Aorta (tissue), 5 donors: ENCODE measurements around the gene VASP. TPM values are rescaled to one million over a fixed set of nuclear protein-coding genes. Genes with fewer than 3 reads are reported as not detected.
"Not testable (repeated sequence)": the region's sequence is repeated elsewhere in the genome, so short reads cannot be mapped to it uniquely, and the experiment has no call there.

ENCODE experiments used
- ATAC-seq: fragments of 200-7000 bp; cut with Tn5 transposase; one replicate; pipeline ENCODE4 v1.9.1; 2022; ENCODE audit warnings: moderate library complexity; ENCODE audit not compliant: low FRiP score
- DNase-seq, 2 donors: peaks; one replicate each; pipeline ENCODE4 v3.0.0-alpha.2; 2020
- H3K27ac ChIP-seq, 2 donors: one replicate each; pipeline ENCODE4 v1.5.1; 2013; ENCODE audit warnings: low read length in 2 of 2, mild to moderate bottlenecking in 2 of 2, moderate library complexity in 2 of 2, control low read depth in 1 of 2, inconsistent platforms in 1 of 2, low read depth in 1 of 2
- H3K27me3 ChIP-seq, 2 donors: one replicate each; pipeline ENCODE4 v1.6.1; 2013; ENCODE audit warnings: control low read depth in 1 of 2, low read length in 1 of 2, mild to moderate bottlenecking in 1 of 2, moderate library complexity in 1 of 2; ENCODE audit not compliant: insufficient read depth in 2 of 2, control insufficient read depth in 1 of 2
- H3K36me3 ChIP-seq, 2 donors: one replicate each; pipeline ENCODE4 v1.6.1; 2013; ENCODE audit warnings: control low read depth in 1 of 2, low read length in 1 of 2, mild to moderate bottlenecking in 1 of 2; ENCODE audit not compliant: insufficient read depth in 2 of 2, control insufficient read depth in 1 of 2
- H3K4me1 ChIP-seq, 2 donors: one replicate each; pipeline ENCODE4 v1.6.1; 2013; ENCODE audit warnings: low read length in 2 of 2, control low read depth in 1 of 2, mild to moderate bottlenecking in 1 of 2, moderate library complexity in 1 of 2; ENCODE audit not compliant: insufficient read depth in 2 of 2, control insufficient read depth in 1 of 2
- H3K4me3 ChIP-seq, 2 donors: one replicate each; pipeline ENCODE4 v1.5.1; 2013; ENCODE audit warnings: low read length in 2 of 2, control low read depth in 1 of 2, mild to moderate bottlenecking in 1 of 2
- H3K9me3 ChIP-seq: one replicate; pipeline ENCODE4 v1.6.1; 2013; ENCODE audit warnings: mild to moderate bottlenecking, low read length; ENCODE audit not compliant: control insufficient read depth
- WGBS, 2 donors: extraction: QIAGEN DNeasy Blood & Tissue Kit; methylation state at CpG; one replicate each; pipeline ENCODE4 v1.1.7; 2013; 5-methylcytosine and 5-hydroxymethylcytosine counted together
- intact Hi-C, 2 donors: fragments of 100-400 bp; cut with DNase I; formaldehyde crosslinking; loops; one replicate each; pipeline versions ENCODE4 v1.14.2 to v1.15.0; 2022
- polyA plus RNA-seq, 2 donors: library from polyadenylated mRNA; stranded (reverse); fragments of 200-250 nt; gene quantifications; one replicate each; pipeline ENCODE4 v1.2.3, GENCODE V29; 2013
- total RNA-seq, 2 donors: library from RNA; stranded (reverse); fragmentation: NEBNext Ultra II Directional; extraction: Animal tissue kit (Norgen Biotek cat#: 25700); gene quantifications; one replicate each; pipeline ENCODE4 v1.2.1, GENCODE V29; 2021
- donor health status: healthy with polysubstance abuse.
- donor health status: Bipolar disorder and iron deficiency.
- donor health status: DM: no; HTN: no; CAD: no.
- donor health status: DM: no; HTN: no; CAD: no.
- donor health status: DM: yes; HTN: yes; CAD: no.

Gene VASP
- total and polyA plus RNA-seq, 4 donors: 56.0 to 192 (median 91.2) TPM

DNA sequence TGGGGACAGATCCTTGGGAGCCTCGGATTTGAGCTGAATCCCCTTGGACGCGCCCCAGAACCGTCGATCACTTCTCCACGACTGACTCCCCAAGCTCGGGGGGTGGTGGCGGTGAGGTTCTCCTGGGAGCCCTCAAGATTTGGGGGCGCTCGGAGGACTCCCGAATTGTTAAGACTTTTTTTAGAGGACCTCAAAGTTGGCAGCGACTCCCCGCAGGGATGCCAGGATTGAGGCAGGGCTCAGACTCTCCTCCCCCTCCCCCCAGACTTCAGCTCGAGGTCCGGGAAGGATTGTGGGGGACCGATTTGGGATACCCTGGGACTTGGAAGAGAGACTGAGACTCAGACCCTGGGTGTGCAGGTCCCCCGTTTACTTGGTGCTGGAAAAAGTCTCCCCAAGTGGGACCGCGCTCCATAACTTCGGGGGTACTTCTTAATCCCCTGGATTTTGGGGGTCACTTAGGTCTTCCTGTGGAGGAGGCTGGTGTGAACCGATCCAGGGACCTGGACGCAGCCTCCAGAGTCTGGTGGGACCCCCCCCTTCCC lies 665 bp downstream of the VASP start:
- 0% methylated on average over 22 of the region's 22 CpGs for WGBS, 2 donors
- H3K4me3 ChIP-seq: peak overlapping the region; percentile 86 to 99
- H3K4me1 ChIP-seq: no peaks in the 10 kb centered on the region
- intact Hi-C loops: loop anchor here in 1 of 2 donors (5.0 kb wide), 1 partner anchor 134 kb away; no protein-coding TSS in a partner anchor
- H3K9me3 ChIP-seq: no peaks in the 10 kb centered on the region
- no peaks in the 10 kb centered on the region for H3K36me3 ChIP-seq
- peak overlapping the region; percentile 5 to 10 for H3K27ac ChIP-seq
- H3K27me3 ChIP-seq: no peaks in the 10 kb centered on the region
- ATAC-seq: no peak
- DNase-seq: no peak

DNA sequence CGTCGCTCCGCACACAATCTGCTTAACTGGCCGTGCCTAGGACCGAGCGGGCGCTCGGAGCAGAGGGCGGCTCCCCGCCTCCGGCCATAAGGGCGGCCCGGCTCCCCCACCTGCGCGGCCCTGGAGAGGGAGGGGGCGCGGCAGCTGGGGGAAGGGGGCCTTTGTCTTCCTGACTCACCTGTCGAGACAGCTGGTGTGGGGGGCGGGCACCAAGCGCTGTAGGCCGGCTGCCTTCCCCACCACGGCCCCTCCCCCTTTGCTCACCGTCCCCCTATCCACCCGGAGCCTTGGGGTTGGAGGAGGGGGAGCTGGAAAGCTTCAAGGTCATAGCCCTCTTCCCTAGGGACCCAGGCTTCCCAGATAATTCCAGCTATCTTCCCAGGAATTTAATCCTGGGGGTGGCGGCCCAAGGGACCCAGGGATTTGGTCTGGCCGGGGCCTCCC lies 1.2 kb downstream of the VASP start:
- no peaks in the 10 kb centered on the region for H3K4me1 ChIP-seq
- intact Hi-C loops: loop anchor here in 1 of 2 donors (5.0 kb wide), 1 partner anchor 134 kb away; no protein-coding TSS in a partner anchor
- peak in 1 of 2 donors; percentile 84 for DNase-seq

DNA sequence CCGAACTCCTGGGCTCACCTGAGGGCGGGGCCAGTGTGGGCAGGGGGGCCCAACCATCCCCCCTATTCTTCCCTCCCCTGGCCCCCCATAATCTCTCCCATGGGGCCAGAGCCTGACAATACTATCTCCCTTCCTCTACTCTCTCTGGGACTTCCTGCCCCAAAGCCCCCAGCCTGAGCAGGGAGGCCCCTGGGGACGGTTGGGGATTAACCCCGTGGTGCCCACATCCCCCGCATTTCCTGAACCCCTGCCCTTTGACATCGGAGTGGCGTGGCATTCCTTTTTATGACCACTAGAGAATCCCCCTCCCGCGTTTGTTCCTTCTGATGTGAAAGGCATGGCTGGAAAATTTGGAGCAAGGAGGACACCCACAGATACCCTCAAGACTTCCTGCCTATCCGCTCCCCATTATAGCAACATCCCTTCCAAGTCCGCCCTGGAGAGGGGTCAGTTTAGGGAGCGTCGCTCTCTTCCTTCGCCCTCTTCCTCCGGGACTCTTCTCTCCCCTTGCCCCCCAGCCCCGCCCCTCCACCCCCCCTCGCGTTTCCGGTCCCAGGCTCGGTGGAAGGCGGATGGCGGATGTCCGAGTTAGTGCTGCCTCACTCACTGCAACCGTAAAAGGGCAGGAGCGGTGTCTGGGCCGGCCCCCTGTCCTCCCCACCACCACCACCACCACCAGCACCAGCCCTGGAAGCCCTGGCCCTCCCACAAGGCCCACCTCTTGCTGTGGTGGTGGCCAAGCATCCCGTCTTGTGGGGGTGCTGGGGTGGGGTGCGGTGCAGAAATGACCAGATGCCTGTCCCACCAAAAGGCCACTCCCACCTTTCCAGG lies 1.8 kb downstream of the VASP start:
- Histone ChIP-seq H3K27me3 (no peaks in the 10 kb centered on the region), H3K9me3 (no peaks in the 10 kb centered on the region), H3K27ac (peak overlapping the region; percentile 81 to 94), H3K4me1 (no peaks in the 10 kb centered on the region), H3K36me3 (no peaks in the 10 kb centered on the region), H3K4me3 (peak overlapping the region; percentile 86 to 99)
- intact Hi-C loops: loop anchor here in 1 of 2 donors (5.0 kb wide), 1 partner anchor 133 kb away; no protein-coding TSS in a partner anchor
- 1% methylated on average over 27 to 28 of the region's 28 CpGs for WGBS, 2 donors
- peak; percentile 79 for ATAC-seq
- peak; percentile 92 to 94 for DNase-seq

More for the DNA sequence above, 1.2 kb downstream of the VASP start:
- Histone ChIP-seq H3K27me3 (no peaks in the 10 kb centered on the region), H3K9me3 (no peaks in the 10 kb centered on the region), H3K4me3 (peak overlapping the region; percentile 86 to 99), H3K27ac (peak overlapping the region; percentile 81 to 88), H3K36me3 (no peaks in the 10 kb centered on the region)
- ATAC-seq: peak; percentile 19
- 0% methylated on average over 25 to 26 of the region's 26 CpGs for WGBS, 2 donors

- DNase-seq: no peak
- peak overlapping the region; percentile 18 to 22 for H3K4me3 ChIP-seq
- H3K36me3 ChIP-seq: no peaks in the 10 kb centered on the region
- 0 to 3% methylated on average over 3 of the region's 3 CpGs for WGBS, 2 donors
- H3K4me1 ChIP-seq: no peaks in the 10 kb centered on the region
- no peaks in the 10 kb centered on the region for H3K27me3 ChIP-seq
- peak overlapping the region; percentile 81 to 94 for H3K27ac ChIP-seq
- no peaks in the 10 kb centered on the region for H3K9me3 ChIP-seq
- intact Hi-C loops: loop anchor here in 1 of 2 donors (5.0 kb wide), 1 partner anchor 133 kb away; no protein-coding TSS in a partner anchor
- no peak for ATAC-seq
Measured at GRCh38 chr19:45509692-45510015, 2.4 kb downstream of the VASP start.

GRCh38 chr19:45510352-45510751 lies 3.1 kb downstream of the VASP start:
- H3K9me3 ChIP-seq, H3K27me3 ChIP-seq, H3K27ac ChIP-seq, H3K4me1 ChIP-seq, DNase-seq, ATAC-seq, intact Hi-C loops, H3K36me3 ChIP-seq, H3K4me3 ChIP-seq: not testable (repeated sequence)
- 76 to 81% methylated on average over 11 of the region's 11 CpGs for WGBS, 2 donors

DNA sequence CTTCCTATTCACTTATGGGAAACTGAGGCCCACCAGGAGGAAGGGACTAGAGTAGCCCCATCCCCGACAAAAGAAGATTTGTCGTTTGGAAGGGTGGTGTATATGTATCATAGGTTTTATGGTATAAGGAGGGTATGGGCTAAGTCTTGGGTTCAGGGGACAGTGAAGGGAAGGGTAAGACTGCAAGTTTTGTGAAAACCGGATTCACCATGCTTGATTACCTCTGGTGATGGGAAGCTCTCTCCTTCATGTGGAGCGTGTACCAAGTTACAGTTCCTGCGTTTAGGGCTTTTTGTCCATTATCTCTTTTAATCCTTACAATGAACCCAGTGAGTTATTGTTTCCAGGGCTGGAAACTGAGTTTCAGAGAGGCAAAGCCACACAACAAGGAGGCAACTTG lies 3.8 kb downstream of the VASP start:
- ATAC-seq: no peak
- DNase-seq: no peak
- Histone ChIP-seq H3K36me3 (no peaks in the 10 kb centered on the region), H3K27me3 (no peaks in the 10 kb centered on the region), H3K4me3 (no peak overlapping the region), H3K9me3 (no peaks in the 10 kb centered on the region), H3K4me1 (no peaks in the 10 kb centered on the region), H3K27ac (no peak overlapping the region)
- intact Hi-C loops: no loop called here
- WGBS, 2 donors: 88 to 90% methylated on average over 5 of the region's 5 CpGs

DNA sequence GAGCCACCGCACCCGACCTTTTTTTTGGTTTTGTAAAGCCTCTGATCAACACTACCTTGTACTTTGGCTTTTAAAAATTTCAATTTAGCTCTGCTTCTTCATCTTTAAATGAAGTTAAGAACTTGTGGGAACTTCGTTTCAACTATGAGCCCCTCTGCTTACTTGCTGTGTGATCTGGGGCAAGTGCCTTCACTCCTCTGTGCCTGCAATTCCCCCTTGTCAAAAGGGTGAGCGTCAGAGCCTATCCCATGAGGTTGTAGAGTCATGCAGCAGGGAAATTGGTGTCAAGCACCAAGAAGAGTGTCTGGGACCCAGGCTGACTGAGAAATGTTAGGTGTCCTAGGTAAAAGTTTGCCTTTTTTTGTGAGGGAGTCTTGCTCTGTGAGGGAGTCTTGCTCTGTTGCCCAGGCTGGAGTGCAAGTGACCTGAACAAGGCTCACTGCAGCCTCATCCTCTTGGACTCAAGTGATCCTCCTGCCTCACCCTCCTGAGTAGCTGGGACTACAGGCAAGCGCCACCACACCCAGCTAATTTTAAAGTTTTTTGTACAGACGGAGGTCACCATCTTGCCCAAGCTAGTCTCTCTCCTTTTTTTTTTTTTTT lies 5.7 kb downstream of the VASP start:
- intact Hi-C loops: no loop called here
- Histone ChIP-seq H3K27me3 (no peaks in the 10 kb centered on the region), H3K9me3 (no peaks in the 10 kb centered on the region), H3K4me3 (no peak overlapping the region), H3K4me1 (no peaks in the 10 kb centered on the region), H3K36me3 (peaks cover 0 to 3% of the 10 kb centered on the region in 2 donors), H3K27ac (no peak overlapping the region)
- no peak for ATAC-seq
- 84 to 89% methylated on average over 6 of the region's 6 CpGs for WGBS, 2 donors
- no peak for DNase-seq

- Histone ChIP-seq H3K27me3 (no peaks in the 10 kb centered on the region), H3K4me3 (no peak overlapping the region), H3K4me1 (no peaks in the 10 kb centered on the region), H3K9me3 (no peaks in the 10 kb centered on the region), H3K36me3 (peaks cover 0 to 6% of the 10 kb centered on the region in 2 donors), H3K27ac (no peak overlapping the region)
- WGBS, 2 donors: 61 to 66% methylated on average over 13 of the region's 13 CpGs
- ATAC-seq: peak; percentile 20
- intact Hi-C loops: no loop called here
- no peak for DNase-seq
Measured at GRCh38 chr19:45514376-45515051, 7.2 kb downstream of the VASP start.
